Measurements from ENCODE around the gene HHAT.
"Not testable (repeated sequence)": the region's sequence is repeated elsewhere in the genome, so short reads cannot be mapped to it uniquely, and the experiment has no call there.

Gene HHAT

DNA sequence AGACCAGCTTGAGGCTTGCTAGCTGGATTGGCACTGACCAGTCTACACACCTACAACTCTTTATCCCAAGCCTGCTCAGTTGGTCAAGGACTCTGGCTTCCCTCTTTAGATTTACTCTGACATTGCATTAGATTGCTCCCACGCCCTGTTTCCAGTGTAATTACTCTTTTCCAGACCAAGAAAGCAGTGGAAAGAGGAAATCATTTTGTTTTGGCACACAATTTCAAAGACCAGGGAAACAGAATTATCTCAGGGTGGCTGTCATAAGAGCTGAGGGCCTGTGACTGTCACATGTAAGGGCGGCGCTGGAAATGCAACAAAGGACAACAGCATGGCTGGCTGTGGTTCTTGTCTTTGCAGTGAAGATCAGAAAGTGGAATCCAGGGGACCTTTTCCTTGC, 302.7 kb downstream of the HHAT start:
- in situ Hi-C loops (cut with HindIII; ENCODE audit: low sequenced_read_pairs): no loop called here

DNA sequence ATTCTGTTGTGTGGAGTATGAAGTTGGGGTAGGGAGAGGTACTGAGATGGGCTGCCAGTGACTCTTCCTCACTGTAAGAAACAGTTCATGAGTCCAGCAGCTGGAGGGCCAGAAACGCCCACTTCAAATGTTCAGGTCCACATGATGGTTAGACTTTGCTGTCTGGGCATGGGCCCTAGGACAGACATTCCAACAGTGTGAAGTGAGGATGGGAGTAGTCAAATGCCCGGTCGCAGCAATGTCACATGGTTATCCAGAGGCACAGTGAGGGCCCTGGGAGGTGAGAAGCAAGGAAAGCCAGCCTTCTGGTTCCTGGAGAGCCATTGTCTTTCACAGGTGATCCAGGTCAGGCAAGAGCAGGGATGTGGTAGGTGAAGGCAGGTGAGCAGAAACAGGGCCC, 304.4 kb downstream of the HHAT start:
- in situ Hi-C loops (cut with HindIII; ENCODE audit: low sequenced_read_pairs): no loop called here

DNA sequence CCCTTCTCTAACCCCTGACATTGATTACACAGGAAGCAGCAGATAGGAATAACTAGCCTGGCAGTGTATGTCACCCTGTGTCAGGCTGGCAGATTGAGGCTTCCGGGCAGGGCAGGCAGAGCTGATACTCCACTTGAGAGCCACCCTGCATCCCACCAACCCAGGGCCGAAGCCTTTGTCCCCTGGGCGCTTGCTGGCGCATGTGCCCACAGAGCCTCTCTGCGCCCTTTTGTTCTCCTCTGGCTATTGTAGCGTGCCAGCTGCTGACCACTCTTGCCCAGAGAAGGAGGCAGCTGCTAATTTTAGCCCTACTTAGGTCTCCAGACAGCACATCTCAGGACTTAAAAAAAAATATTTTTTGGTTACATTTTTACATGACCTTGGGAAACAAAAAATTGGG, 304.9 kb downstream of the HHAT start:
- in situ Hi-C loops (cut with HindIII; ENCODE audit: low sequenced_read_pairs): no loop called here

DNA sequence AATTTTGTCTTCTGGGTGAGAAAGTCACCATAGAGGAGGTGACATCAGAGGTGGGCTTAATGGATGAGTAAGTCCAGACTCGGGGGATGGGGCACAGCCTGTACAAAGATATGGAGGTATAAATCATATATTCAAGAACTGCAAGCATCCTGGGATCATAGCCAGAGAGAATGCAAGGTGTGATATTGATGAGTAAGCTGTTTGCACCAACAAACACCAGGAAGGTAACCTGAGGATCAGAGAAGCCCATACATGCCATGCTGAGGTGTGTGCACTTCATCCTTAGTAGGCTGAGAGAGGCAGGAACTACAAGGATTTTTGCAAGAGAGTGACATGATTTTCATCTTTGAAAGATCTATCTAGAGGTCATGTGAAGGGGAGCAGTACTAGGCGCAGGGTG, 306.4 kb downstream of the HHAT start:
- in situ Hi-C loops (cut with HindIII; ENCODE audit: low sequenced_read_pairs): no loop called here

DNA sequence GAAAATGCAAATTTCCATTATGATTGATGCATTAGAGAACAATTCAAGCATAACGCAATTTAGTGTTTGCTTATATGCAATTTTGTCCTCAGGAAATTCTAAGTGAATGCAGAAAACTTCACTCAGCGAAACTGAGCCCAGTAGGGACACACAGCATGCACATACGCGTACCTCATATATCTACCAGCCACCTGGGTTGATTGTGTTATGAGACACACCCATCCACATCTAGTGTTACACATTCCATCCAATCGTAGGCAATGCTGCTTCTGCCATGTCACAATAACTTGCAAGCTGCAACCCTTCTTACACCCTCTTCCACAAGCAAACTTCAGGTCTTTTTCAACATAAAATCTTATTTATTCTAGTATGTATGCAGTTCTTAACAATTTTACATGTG, 312.9 kb downstream of the HHAT start:
- in situ Hi-C loops (cut with HindIII; ENCODE audit: low sequenced_read_pairs): no loop called here

DNA sequence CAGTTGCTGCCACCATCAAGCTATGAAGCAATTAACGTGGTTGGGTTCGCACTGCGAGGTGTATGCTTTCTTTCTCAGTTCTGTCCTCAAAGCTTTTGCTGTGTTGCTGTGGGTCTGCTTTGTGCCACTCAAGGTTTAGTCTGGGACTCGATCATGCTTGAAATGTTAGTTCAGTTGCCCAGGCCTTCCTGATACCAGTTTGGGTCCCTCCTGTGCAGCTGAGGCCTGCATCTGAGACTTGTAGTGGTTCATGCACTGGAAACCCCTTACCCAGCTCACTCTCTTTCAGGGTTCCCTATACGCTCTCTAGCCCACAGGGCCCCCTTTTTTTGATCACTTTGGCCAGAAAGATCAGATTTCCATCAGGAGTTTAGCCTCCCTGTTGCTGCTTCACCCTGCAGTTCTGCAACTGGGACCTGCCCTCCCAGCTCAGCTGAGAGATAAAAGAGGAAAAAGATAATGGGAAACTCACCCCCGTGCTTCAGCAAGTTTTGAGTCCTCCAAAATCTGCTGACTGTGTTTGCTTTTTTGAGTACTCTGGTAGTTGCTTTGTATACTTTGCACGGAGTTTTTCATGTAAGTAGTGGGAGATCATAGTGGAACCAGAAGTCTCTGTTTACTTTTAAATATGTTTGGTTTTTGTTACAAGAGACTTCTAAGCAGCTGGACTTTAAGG, 317.0 kb downstream of the HHAT start:
- in situ Hi-C loops (cut with HindIII; ENCODE audit: low sequenced_read_pairs): no loop called here

DNA sequence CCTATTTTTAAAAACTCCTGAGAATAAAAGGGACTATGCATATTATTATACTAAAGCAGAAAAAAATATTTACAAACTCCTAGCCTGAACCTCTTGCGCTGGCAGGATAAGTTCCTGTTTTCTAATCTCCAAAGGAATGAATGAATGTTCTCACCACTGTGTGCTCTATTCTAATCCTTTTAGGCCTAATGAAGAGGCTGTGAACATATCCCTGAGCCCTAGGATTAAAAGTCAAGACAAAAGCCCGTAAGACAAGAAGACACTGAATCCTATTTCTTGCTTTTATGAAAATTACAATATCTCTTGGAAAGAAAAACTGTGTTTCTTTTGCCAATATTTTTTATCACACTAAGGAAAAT, 317.5 kb downstream of the HHAT start:
- in situ Hi-C loops (cut with HindIII; ENCODE audit: low sequenced_read_pairs): no loop called here

DNA sequence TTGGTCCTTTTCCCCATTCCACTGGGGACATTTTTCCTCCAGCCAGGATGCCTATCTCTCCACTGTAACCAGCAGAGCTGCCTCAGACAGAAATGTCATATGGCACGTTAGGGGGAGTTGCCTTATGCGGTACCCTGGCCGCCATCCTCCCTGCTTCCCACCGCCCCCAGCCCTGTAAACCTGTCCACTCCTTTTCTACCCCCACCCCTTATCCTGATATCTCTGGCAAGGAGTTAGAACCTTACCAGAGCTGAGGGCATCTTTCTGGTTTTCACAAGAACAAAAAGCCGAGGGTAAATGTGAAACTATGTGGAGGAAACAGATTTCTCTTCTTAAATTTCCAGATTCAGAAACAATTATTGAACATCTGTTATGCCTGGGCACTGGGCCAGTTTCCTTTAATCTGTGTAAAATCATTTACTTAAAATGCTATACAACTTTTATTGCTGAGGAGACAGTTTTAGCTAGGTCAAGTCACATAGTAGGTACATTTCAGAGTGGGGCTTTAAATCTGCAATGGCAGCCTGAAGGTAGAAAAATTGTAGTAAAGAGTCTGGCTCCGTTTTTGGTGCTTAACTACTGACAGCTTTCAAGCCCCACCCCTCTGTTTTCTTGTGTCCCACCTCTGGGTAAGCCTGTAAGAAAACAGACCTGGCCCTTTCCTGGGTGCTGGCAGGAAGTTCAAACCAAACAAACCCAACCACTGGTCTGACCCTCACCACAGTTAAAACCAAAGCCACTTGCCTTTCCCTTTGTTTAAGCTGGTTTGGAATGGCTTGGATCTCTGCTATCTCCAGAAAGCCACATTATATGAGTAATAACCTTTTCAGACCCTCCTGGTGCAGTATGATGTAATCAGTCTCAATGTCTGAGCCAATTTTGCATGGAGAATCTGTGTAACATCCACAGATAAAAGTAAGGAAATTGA, 319.0 kb downstream of the HHAT start:
- in situ Hi-C loops (cut with HindIII; ENCODE audit: low sequenced_read_pairs): no loop called here

DNA sequence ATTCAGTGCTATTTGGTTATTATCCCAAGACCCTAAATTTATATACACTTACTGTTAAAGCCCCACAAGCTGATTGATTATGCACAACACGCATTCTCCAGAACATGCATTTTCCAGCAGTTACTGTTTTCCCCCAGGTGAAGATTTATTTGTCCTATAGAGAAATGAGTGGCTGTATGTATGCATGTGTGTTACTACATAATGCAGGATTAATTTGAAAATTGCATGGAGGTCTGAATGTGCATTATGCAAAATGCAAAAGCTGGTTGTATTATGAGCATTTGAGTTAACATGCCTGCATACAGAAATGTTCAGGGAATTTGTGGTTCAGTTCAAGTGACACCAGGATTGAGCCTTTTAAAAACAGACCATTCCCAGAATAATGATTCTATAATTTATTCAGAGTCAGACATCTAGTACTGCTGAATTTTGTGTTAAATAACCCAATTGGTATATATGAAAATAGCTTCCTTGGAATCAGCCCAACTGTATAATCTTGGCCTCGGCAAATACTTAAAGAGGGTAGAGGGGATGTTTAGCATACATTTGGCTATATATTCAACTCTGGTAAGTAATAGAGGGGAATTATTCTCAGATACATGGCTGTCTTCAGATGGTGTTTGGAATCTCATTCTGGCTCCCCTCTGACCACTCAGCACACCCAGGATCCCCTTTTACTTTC, 320.0 kb downstream of the HHAT start:
- in situ Hi-C loops (cut with HindIII; ENCODE audit: low sequenced_read_pairs): no loop called here

DNA sequence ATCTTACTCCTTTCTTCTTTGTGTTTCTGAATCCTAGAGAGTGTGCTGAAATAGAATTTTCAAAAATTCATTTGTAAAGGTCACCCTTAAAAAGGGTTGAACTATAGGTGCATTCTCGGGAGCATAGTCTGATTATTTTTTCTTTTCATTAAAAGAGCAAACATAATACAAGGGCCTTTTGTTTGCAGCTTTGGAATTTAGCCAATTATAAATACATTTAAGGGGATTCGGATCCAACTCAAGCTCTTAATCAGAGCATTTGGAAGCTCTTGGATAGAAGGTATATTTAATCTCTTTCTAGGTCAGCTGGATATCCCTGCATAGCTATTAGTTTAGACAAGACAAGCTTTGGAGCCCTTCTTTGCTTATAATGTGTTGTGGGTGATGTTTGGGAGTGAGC, 321.7 kb downstream of the HHAT start:
- in situ Hi-C loops (cut with HindIII; ENCODE audit: low sequenced_read_pairs): no loop called here

DNA sequence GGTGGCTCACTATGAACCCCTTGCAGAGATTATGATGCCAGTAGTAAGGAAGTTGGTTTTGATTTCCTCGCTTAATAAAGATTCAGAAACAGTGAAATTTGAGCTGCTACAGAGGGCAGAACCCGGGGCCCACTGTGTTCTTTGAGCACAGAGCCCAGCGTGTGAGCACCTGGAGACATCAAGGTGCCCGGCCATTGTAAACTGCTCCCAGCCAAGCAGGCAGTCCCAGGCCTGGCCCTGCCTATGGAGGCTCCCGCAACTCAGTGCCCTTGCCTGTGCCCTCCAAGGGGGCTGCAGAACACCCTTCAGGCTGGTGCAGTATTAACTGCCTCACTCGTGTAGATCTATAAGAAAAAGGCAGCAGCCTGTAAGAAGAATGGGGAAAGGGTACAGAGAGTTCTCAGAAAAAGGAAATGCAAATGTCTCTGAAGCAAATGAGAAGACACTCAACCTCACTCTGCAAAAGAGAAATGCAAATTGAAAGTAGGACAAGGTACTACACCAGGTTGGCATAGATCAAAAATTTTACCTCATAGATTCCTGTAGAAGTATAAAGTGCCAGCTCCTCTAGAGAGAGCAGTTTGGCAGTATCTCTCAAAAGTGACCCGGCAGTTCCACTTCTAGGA, 323.7 kb downstream of the HHAT start:
- in situ Hi-C loops (cut with HindIII; ENCODE audit: low sequenced_read_pairs): no loop called here

DNA sequence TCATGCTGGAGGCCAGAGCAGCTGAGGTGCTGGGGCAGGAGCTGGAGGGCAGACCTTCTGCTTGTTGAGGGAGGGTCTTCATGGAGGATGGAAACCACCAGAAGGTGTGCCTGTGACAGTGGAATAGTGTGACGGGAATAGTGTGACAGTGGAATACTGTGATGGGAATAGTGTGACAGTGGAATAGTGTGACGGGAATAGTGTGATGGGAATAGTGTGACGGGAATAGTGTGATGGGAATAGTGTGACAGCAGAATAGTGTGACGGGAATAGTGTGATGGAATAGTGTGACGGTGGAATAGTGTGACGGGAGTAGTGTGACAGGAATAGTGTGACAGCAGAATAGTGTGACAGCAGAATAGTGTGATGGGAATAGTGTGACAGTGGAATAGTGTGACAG, 325.1 kb downstream of the HHAT start:
- in situ Hi-C loops (cut with HindIII; ENCODE audit: low sequenced_read_pairs): no loop called here

DNA sequence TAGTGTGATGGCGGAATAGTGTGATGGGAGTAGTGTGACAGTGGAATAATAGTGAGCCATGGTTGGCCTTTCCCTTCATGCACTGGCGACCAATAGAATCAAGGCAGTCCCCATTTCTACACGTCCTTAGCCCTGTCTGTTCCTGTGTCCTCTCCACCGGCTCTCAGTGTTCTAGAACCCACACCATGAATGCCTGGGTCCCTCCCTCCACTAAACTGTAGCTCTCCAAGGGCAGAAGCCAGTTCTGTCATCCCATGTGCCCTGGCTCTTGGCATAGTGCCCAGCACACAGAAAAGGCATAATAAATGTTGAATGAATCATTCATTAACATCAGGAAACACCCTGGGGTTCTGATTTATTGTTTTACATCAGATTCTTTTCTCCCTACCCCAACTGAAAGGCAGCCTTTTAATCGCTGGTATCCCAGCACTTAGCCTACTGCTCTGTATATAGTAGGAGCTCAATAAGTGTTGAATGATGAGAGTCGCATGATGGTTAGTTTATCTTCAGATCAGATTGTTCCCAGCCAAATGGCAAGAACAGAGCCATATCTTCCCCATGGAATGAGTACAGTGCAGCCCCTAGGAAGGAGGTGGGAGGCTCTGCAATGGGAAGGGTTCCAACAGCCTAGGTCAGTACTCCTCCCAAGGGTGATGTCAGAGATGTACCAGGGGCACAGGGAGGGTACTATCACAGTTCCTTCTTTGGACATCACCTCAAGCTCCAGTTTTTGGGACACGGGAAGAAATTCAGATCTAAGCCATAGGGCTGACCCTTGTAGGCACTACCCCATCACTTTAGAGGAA, 325.7 kb downstream of the HHAT start:
- in situ Hi-C loops (cut with HindIII; ENCODE audit: low sequenced_read_pairs): no loop called here

DNA sequence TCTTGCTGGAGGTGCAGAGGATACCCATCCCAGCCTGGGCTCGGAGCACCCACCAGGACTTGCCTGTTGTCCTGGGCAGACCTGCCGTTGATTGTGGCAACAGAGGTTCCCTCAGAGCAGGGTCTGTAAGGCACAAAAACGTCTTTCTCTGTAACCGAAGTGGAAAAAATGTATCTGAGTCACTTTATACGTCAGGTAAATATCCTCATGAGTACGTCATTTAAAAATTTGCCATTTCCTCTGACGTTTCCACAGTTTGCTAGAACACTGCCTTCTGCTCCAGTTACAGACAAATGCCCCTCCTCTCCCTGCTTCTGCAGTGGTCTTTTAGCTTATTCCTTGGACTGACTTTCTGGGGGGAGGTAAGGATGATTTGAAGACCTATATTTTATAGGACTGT, 326.8 kb downstream of the HHAT start:
- in situ Hi-C loops (cut with HindIII; ENCODE audit: low sequenced_read_pairs): no loop called here

DNA sequence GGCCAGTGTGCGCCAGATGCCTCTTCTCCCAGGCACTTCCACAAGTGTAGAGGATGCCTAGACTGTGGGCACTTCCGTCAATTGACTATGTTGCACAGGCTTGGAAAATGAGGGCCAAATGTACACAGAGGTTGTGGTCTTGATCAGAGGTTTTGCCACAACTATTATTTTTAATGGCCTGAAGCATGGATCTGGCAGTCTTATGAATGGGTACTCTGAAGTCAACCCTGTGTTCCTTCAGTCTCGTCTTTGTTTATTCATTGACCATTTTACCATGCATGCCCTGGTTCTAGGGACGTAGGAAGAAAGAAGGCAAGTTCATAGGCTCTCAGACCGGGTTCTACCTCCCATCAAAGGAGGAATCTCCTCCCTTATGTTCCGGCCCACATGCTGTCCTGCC, 329.1 kb downstream of the HHAT start:
- in situ Hi-C loops (cut with HindIII; ENCODE audit: low sequenced_read_pairs): no loop called here

DNA sequence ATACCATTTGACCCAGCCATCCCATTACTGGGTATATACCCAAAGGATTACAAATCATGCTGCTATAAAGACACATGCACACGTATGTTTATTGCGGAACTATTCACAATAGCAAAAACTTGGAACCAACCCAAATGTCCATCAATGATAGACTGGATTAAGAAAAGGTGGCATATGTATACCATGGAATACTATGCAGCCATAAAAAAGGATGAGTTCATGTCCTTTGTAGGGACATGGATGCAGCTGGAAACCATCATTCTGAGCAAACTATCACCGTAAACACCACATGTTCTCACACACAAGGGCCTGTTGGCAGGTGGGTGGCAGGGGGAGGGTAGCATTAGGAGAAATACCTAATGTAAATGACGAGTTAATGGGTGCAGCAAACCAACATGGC, 332.8 kb downstream of the HHAT start:
- in situ Hi-C loops (cut with HindIII; ENCODE audit: low sequenced_read_pairs): not testable (repeated sequence)

DNA sequence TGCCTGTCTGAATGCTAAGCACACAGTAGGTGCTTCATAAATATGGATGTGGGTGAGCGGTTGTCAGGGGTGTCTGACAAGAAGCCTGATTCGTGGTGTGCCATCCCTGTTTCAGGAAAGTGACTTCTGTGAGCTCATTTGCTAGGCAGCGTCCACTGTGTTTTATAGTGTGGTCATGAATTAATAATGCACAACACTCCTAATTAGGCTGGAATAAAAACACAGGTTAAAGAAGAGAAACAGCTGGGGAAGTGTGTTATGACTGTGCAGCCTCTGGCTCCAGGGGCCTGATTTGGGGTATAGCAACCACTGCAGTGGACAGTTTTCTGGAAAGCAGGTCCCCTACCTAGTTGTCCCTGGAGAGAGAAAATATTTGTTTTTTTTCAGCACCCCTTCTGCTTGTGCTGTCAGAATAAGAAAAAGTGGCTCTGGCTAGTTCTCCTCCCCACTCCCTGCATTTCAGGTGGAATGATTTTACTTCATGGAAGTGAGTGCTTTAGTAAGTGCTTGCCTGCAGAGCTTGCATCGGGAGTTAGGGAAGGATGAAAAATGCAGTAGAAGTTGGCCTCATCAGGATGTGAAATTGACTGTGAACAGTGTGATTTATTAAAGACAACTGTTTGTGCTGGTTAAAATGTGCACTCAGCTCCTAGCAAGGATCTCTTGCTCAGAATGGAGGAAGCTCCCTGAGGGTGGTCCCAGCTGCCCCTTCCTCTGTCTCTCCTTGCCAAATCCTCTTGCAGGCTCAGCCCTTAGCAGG, 333.8 kb downstream of the HHAT start:
- in situ Hi-C loops (cut with HindIII; ENCODE audit: low sequenced_read_pairs): no loop called here

DNA sequence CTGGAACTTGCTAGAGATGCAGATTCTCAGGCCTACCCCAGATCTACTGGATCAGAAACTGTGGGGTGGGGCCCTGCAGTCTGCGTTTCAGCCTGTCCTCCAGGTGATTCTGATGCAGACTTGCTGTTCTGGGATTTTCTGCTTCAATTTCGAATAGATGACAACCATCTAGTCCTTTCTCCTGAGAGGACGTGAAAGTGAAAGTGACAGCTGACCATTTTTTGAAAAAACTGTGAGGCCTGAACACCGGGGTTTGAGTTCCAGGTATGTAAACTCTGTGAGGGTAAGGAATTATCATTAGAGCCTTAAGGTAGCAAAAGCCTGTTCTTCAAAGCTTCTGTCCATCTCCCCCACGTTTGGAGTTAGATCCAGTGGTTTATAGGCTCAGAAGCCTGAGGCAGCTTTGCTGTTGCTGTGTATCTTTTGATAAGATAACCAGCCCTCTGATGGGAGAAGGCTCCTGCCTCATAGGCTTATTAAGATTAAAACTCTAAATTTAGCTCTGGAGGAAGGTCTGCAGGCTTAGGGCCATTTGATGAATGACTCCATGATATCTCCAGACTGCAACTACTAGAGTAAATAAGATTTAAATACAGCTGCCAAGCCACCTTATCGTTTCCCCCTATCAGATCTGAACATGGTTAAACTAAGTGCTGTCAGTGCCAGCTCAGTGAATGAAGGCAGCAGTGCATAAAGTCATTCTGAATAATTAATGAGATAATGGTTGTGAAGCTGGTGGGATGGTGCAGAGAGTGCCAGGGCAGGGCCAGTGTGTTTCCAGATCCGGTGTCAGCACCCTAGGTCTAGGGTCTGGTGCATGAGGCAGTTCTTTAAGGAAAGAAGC, 335.2 kb downstream of the HHAT start:
- in situ Hi-C loops (cut with HindIII; ENCODE audit: low sequenced_read_pairs): no loop called here

DNA sequence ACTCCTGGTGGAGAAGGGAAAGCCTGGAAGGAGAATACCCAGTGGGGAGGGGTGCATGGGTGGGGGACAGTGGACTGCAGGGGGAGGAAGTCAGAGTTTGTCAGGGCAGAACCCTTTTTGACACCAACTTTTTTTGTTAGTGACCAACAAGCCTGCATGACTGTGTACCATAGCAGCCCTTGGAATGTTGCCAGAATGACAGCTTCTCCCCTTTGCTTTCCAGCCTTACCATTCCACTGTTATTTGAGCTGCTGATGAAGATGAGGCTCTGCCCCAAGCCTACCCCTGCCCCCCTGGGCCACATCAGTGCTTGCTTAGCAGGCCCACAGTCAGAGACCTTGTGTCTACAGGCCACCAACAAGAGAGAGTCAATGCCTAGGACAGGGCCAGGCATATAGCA, 341.2 kb downstream of the HHAT start:
- in situ Hi-C loops (cut with HindIII; ENCODE audit: low sequenced_read_pairs): no loop called here

All from endothelial cell of hepatic sinusoid (primary cell).